GM12878 (cell line): ENCODE data around the gene POU2AF1.

Experiments
- ATF3 ChIP-seq: IDR thresholded peaks from 2 replicates; pipeline ENCODE4 v1.6.1; 2011; ENCODE audit warnings: low read depth, mild to moderate bottlenecking, low read length, moderate library complexity, borderline replicate concordance; ENCODE audit errors: extremely low read depth
- BACH1 ChIP-seq: fragments of 450-650 bp; IDR thresholded peaks from 2 replicates; pipeline ENCODE4 v1.6.1; 2017; ENCODE audit warnings: mild to moderate bottlenecking, borderline replicate concordance
- BMI1 ChIP-seq: fragments of 450-650 bp; IDR thresholded peaks from 2 replicates; pipeline ENCODE4 v1.6.1; 2016; ENCODE audit warnings: mild to moderate bottlenecking, moderate library complexity, borderline replicate concordance
- CEBPB ChIP-seq, 2 experiments: fragments of 150-350 bp in 1 of 2; IDR thresholded peaks; 2 replicates each; pipeline ENCODE4 v1.6.1; 2012 to 2014; ENCODE audit warnings: low read depth in 2 of 2, low read length in 2 of 2, borderline replicate concordance in 1 of 2, inconsistent platforms in 1 of 2
- CTCF ChIP-seq, 3 experiments: IDR thresholded peaks in 2 of 3; conservative IDR thresholded peaks in 1 of 3; 2 replicates each; pipeline ENCODE4 v1.5.1; 2011; ENCODE audit warnings: low read depth in 3 of 3, low read length in 3 of 3, mild to moderate bottlenecking in 3 of 3, control low read depth in 2 of 3, moderate library complexity in 2 of 3, inconsistent platforms in 1 of 3, mixed read lengths in 1 of 3; ENCODE audit not compliant: control insufficient read depth in 2 of 3, insufficient read depth in 1 of 3; ENCODE audit errors: extremely low read depth in 1 of 3
- FOS ChIP-seq: IDR thresholded peaks from 3 replicates; pipeline ENCODE4 v1.6.1; 2011; ENCODE audit warnings: borderline replicate concordance; ENCODE audit not compliant: insufficient read length; ENCODE audit errors: extremely low read depth
- IKZF1 ChIP-seq: fragments of 450-650 bp; conservative IDR thresholded peaks from 2 replicates; pipeline ENCODE4 v1.6.1; 2017; ENCODE audit warnings: antibody characterized with exemption, mild to moderate bottlenecking
- REST ChIP-seq: IDR thresholded peaks from 2 replicates; pipeline ENCODE4 v1.6.1; 2012; ENCODE audit warnings: mild to moderate bottlenecking, low read depth, low read length
- TAF1 ChIP-seq: IDR thresholded peaks from 2 replicates; pipeline ENCODE4 v1.6.1; 2011; ENCODE audit warnings: mild to moderate bottlenecking, low read depth, low read length, borderline replicate concordance
- TCF12 ChIP-seq: IDR thresholded peaks from 2 replicates; pipeline ENCODE4 v1.6.1; 2011; ENCODE audit warnings: low read depth, mild to moderate bottlenecking, low read length
- ZNF274 ChIP-seq: IDR thresholded peaks from one replicate; pipeline ENCODE4 v1.8.0; 2011; ENCODE audit not compliant: insufficient read length, insufficient read depth

- TF ChIP-seq CTCF (IDR thresholded peaks at IDR 0.05 in 2 of 3, conservative IDR thresholded peaks at IDR 0.05 in 1 of 3; ENCODE audit: control insufficient read depth in 2 of 3, extremely low read depth in 1 of 3, insufficient read depth in 1 of 3, low read depth in 3 of 3, low read length in 3 of 3) (no peak), BMI1 (no peak), ATF3 (no peak), CEBPB (IDR thresholded peaks at IDR 0.05; ENCODE audit: borderline replicate concordance in 1 of 2, low read depth in 2 of 2, low read length in 2 of 2) (no peak), TCF12 (no peak), BACH1 (no peak), ZNF274 (no peak), REST (no peak), IKZF1 (no peak), TAF1 (no peak), FOS (no peak)
Observed at GRCh38 chr11:111411456-111411855, 32.4 kb upstream of the POU2AF1 start.
